Measurements from ENCODE around the gene PLCG1.

DNA sequence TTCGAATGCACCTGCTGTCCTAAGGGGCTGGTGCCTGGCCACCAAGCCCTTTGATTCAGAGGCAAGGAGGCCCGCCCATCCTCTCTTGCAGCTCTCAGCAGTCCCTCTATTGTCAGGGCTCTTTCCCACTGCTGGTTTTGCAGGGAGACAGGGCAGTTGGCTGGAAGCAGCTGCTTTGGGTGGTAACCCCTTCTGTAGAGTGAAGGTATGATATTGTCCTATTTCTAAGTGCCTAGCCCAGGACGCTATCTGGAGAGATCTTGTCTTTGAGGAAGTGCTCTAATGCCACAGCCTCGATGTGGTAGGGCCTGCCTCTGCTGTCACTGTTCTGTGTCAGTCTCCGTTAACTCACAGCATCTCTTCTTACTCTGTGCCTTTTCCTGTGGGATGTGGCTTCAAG, 5.6 kb downstream of the PLCG1 start:
- no peak for TF ChIP-seq POLR2AphosphoS5 (IDR thresholded peaks at IDR 0.05; ENCODE audit: low read depth)
- TF ChIP-seq, protein P1, sequence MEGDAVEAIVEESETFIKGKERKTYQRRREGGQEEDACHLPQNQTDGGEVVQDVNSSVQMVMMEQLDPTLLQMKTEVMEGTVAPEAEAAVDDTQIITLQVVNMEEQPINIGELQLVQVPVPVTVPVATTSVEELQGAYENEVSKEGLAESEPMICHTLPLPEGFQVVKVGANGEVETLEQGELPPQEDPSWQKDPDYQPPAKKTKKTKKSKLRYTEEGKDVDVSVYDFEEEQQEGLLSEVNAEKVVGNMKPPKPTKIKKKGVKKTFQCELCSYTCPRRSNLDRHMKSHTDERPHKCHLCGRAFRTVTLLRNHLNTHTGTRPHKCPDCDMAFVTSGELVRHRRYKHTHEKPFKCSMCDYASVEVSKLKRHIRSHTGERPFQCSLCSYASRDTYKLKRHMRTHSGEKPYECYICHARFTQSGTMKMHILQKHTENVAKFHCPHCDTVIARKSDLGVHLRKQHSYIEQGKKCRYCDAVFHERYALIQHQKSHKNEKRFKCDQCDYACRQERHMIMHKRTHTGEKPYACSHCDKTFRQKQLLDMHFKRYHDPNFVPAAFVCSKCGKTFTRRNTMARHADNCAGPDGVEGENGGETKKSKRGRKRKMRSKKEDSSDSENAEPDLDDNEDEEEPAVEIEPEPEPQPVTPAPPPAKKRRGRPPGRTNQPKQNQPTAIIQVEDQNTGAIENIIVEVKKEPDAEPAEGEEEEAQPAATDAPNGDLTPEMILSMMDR (conservative IDR thresholded peaks at IDR 0.05; ENCODE audit: low read depth in 2 of 2): no peak
- TF ChIP-seq EZH2 (IDR thresholded peaks at IDR 0.05; ENCODE audit: low read depth, unreplicated experiment): no peak
- TF ChIP-seq REST (IDR thresholded peaks at IDR 0.05; ENCODE audit: unreplicated experiment): no peak

All from GM23338 (cell line).